K562 (cell line): ENCODE results near the gene ZNF346. TPM values are rescaled to one million over a fixed set of nuclear protein-coding genes. Genes with fewer than 3 reads are reported as not detected.

Experiments
- ARID1B ChIP-seq: fragments of 450-650 bp; IDR thresholded peaks from 2 replicates; pipeline ENCODE4 v1.6.1; 2016; ENCODE audit warnings: antibody characterized with exemption, mild to moderate bottlenecking, inconsistent platforms
- CCNT2 ChIP-seq: IDR thresholded peaks from 2 replicates; pipeline ENCODE4 v1.6.1; 2011; ENCODE audit warnings: borderline replicate concordance, low read depth, mild to moderate bottlenecking, moderate library complexity, mixed read lengths, low read length; ENCODE audit not compliant: insufficient read length; ENCODE audit errors: extremely low read depth
- DDX20 ChIP-seq: fragments of 450-650 bp; IDR thresholded peaks from 2 replicates; pipeline ENCODE4 v1.6.1; 2016; ENCODE audit warnings: missing genetic modification characterization, low read depth, mild to moderate bottlenecking, missing compliant biosample characterization, moderate library complexity
- E2F8 ChIP-seq: fragments of 450-650 bp; IDR thresholded peaks from 2 replicates; pipeline ENCODE4 v1.7.1; 2018; ENCODE audit warnings: mild to moderate bottlenecking, low read depth; ENCODE audit not compliant: partially characterized antibody
- GTF2A2 ChIP-seq: IDR thresholded peaks from 2 replicates; pipeline ENCODE4 v1.6.1; 2016; ENCODE audit warnings: mild to moderate bottlenecking, missing genetic modification characterization, missing compliant biosample characterization
- HBP1 ChIP-seq: fragments of 450-650 bp; formaldehyde crosslinking; IDR thresholded peaks from 2 replicates; pipeline ENCODE4 v1.4.0; 2022; ENCODE audit warnings: missing genetic modification characterization
- ILF3 ChIP-seq: fragments of 450-650 bp; IDR thresholded peaks from 2 replicates; pipeline ENCODE4 v1.6.1; 2018; ENCODE audit warnings: antibody characterized with exemption, mild to moderate bottlenecking, moderate library complexity, borderline replicate concordance
- JUN ChIP-seq, 2 experiments: sonication (generic) in 1 of 2; formaldehyde crosslinking in 1 of 2; IDR thresholded peaks; 2 replicates each; pipeline versions ENCODE4 v1.6.1 to v1.8.0; 2012 to 2022; ENCODE audit warnings: borderline replicate concordance in 2 of 2, mild to moderate bottlenecking in 2 of 2, improper control_type of control experiment in 1 of 2, low read depth in 1 of 2, low read length in 1 of 2, missing genetic modification reagents in 1 of 2
- MLX ChIP-seq, 2 experiments: fragments of 450-650 bp in 1 of 2; sonication (generic) in 1 of 2; formaldehyde crosslinking; conservative IDR thresholded peaks; 2 replicates each; pipeline versions ENCODE4 v1.4.0 to v1.8.1; 2020 to 2022; ENCODE audit warnings: mild to moderate bottlenecking in 1 of 2, missing genetic modification reagents in 1 of 2
- SRSF1 ChIP-seq: fragments of 200-400 bp; formaldehyde crosslinking; IDR thresholded peaks from 2 replicates; pipeline ENCODE4 v1.6.1; 2017; ENCODE audit warnings: mild to moderate bottlenecking, low read depth, low read length, moderate library complexity
- ZNF253 ChIP-seq: fragments of 250-450 bp; sonication (Bioruptor Pico); conservative IDR thresholded peaks from 2 replicates; pipeline ENCODE4 v1.6.1; 2021; ENCODE audit warnings: mild to moderate bottlenecking
- ZNF780A ChIP-seq: fragments of 250-450 bp; sonication (Bioruptor Pico); IDR thresholded peaks from 2 replicates; pipeline ENCODE4 v1.5.0; 2021; ENCODE audit warnings: mild to moderate bottlenecking
- ZSCAN32 ChIP-seq: fragments of 450-650 bp; formaldehyde crosslinking; IDR thresholded peaks from 2 replicates; pipeline ENCODE4 v1.4.0; 2020; ENCODE audit warnings: mild to moderate bottlenecking, moderate library complexity
- polyA plus RNA-seq, 8 experiments: library from polyadenylated mRNA; depleted of rRNA in 4 of 8; stranded (reverse) in 5 of 8; unstranded in 3 of 8; fragments of >200 nt; fragmentation: Nextera tagmentation in 2 of 8; fragmentation: Illumina TruSeq in 1 of 8; extraction: Ambion mirVana in 2 of 8; extraction: Trizol in 1 of 8; gene quantifications; 2 replicates each; pipeline versions ENCODE4 v1.2.1 to v1.2.3, GENCODE V29; 2011 to 2014; ENCODE audit warnings: inconsistent platforms in 1 of 8, missing spikeins in 1 of 8
- total RNA-seq, 7 experiments: library from RNA; depleted of rRNA in 6 of 7; stranded (reverse); fragments of >200 nt in 6 of 7; fragmentation: Illumina TruSeq in 2 of 7; extraction: Trizol in 2 of 7; gene quantifications; 2 replicates each; pipeline versions ENCODE4 v1.2.1 to v1.2.3, GENCODE V29; 2011 to 2021; ENCODE audit warnings: low replicate concordance in 1 of 7
- TF ChIP-seq, protein P1 (sequence below): fragments of 250-450 bp; sonication (Bioruptor Pico); IDR thresholded peaks from 2 replicates; pipeline ENCODE4 v1.8.0; 2022; ENCODE audit warnings: moderate library complexity, mild to moderate bottlenecking, inconsistent platforms
- TF ChIP-seq, protein P2 (sequence below): sonication (generic); formaldehyde crosslinking; IDR thresholded peaks from 2 replicates; pipeline ENCODE4 v1.8.1; 2023; ENCODE audit warnings: mild to moderate bottlenecking, missing genetic modification reagents
- TF ChIP-seq, protein P3 (sequence below): fragments of 250-450 bp; sonication (Bioruptor Pico); IDR thresholded peaks from 2 replicates; pipeline ENCODE4 v1.5.0; 2020; ENCODE audit warnings: mild to moderate bottlenecking, borderline replicate concordance

ZNF346 gene
- total and polyA plus RNA-seq, 9 of the 15 experiments (the other 6 are each of a cell fraction or from before 2014, with no cell fraction given), result 5.0 to 25.1 (median 20.1) TPM

DNA sequence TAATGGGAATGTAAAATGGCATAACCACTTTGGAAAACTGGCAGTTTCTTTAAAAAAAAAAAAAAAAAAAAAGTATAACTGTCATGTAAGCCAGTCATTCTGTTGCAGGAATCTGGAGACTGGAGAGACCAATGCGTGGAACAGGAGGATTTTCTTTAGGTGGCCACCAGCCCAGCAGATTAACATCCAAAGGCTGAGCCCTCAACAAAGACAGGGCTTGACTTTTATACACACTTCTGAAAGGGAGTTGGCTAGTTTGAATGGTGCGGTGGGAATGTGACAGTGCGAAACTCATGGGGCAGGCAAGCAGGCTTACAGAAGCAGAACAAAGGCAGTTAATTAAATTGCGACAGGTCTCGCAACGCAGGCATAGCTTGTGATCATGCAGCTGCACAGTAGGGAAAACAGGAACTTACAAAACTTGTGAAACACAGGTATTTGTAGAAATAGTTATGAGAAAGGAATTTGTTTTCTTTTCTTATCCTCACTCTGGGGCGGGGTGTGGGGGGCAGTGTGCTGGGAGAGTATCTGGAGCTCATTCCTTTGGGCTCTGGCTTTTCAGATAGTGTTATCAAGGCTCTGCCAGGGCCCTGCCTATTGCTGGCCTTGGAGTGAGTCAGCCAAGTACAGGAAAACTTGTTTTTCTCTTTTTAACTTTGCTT is 27.9 kb upstream of the ZNF346 start (continued):
- no peak for TF ChIP-seq ZNF780A (CRISPR knock-in tag)
- TF ChIP-seq, protein P1, sequence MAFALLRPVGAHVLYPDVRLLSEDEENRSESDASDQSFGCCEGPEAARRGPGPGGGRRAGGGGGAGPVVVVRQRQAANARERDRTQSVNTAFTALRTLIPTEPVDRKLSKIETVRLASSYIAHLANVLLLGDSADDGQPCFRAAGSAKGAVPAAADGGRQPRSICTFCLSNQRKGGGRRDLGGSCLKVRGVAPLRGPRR (CRISPR knock-in tag), result no peak
- no peak for TF ChIP-seq ZSCAN32 (CRISPR knock-in tag)
- TF ChIP-seq, protein P2, sequence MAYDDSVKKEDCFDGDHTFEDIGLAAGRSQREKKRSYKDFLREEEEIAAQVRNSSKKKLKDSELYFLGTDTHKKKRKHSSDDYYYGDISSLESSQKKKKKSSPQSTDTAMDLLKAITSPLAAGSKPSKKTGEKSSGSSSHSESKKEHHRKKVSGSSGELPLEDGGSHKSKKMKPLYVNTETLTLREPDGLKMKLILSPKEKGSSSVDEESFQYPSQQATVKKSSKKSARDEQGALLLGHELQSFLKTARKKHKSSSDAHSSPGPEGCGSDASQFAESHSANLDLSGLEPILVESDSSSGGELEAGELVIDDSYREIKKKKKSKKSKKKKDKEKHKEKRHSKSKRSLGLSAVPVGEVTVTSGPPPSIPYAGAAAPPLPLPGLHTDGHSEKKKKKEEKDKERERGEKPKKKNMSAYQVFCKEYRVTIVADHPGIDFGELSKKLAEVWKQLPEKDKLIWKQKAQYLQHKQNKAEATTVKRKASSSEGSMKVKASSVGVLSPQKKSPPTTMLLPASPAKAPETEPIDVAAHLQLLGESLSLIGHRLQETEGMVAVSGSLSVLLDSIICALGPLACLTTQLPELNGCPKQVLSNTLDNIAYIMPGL (CRISPR knock-in tag), result no peak
- no peak for TF ChIP-seq GTF2A2 (tag)
- peak; percentile 78 for TF ChIP-seq JUN (IDR thresholded peaks at IDR 0.05; ENCODE audit: borderline replicate concordance, low read depth, low read length)
- TF ChIP-seq JUN (CRISPR knock-in tag; IDR thresholded peaks at IDR 0.05; ENCODE audit: borderline replicate concordance), result 0 out of 2 replicates have a peak, but pooled peaks have one; percentile 73
- TF ChIP-seq MLX (CRISPR knock-in tag; conservative IDR thresholded peaks at IDR 0.05), result no peak
- peak; percentile 97 for TF ChIP-seq CCNT2
- TF ChIP-seq, protein P3, sequence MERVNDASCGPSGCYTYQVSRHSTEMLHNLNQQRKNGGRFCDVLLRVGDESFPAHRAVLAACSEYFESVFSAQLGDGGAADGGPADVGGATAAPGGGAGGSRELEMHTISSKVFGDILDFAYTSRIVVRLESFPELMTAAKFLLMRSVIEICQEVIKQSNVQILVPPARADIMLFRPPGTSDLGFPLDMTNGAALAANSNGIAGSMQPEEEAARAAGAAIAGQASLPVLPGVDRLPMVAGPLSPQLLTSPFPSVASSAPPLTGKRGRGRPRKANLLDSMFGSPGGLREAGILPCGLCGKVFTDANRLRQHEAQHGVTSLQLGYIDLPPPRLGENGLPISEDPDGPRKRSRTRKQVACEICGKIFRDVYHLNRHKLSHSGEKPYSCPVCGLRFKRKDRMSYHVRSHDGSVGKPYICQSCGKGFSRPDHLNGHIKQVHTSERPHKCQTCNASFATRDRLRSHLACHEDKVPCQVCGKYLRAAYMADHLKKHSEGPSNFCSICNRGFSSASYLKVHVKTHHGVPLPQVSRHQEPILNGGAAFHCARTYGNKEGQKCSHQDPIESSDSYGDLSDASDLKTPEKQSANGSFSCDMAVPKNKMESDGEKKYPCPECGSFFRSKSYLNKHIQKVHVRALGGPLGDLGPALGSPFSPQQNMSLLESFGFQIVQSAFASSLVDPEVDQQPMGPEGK (CRISPR knock-in tag), result no peak
- no peak for TF ChIP-seq ILF3
- TF ChIP-seq DDX20, result no peak
- no peak for TF ChIP-seq E2F8
- TF ChIP-seq SRSF1, result no peak
- TF ChIP-seq HBP1, result peak; percentile 76; the same call in 1 of the 2 replicates
- TF ChIP-seq ZNF253, result no peak
- peak; percentile 100 for TF ChIP-seq ARID1B
